Measurements from ENCODE around the gene PDLIM4. TPM values are rescaled to one million over a fixed set of nuclear protein-coding genes. Genes with fewer than 3 reads are reported as not detected.

PDLIM4 gene
- total RNA-seq, 1 experiment from 2014 or later, result 7.6 TPM

- no peaks in the 10 kb centered on the region for H4K20me1 ChIP-seq (ENCODE audit: control insufficient read depth, insufficient read depth, insufficient read length)
- no CpG with 5 or more reads among the region's 14 CpGs for WGBS (ENCODE audit: extremely low coverage, insufficient read length, low lambda C conversion rate)
- Mint-ChIP-seq H3K36me3 (ENCODE audit: insufficient read depth in 1 of 3, low read depth in 3 of 3) (peaks cover 0 to 3% (median 0%) of the 10 kb centered on the region in 3 experiments; a peak in 1 of 7 replicates), H3K27ac (no peak overlapping the region), H3K4me1 (peaks cover 20 to 27% of the 10 kb centered on the region in 2 experiments), H3K27me3 (ENCODE audit: low read depth) (no peaks in the 10 kb centered on the region), H3K9me3 (no peaks in the 10 kb centered on the region), H3K4me3 (no peak overlapping the region)
- H2BK20ac ChIP-seq (ENCODE audit: low read depth, low read length, poor library complexity, severe bottlenecking), result no peak overlapping the region
- H3K23me2 ChIP-seq (ENCODE audit: insufficient read length, low read depth, low read length, poor library complexity, severe bottlenecking), result peaks cover 2% of the 10 kb centered on the region
- no peak overlapping the region for H4K8ac ChIP-seq (replicated peaks; ENCODE audit: insufficient read length, low read depth, low read length)
- H2BK5ac ChIP-seq (ENCODE audit: insufficient read length, low read length), result peak overlapping the region; percentile 59
- no peak overlapping the region for H3K9ac ChIP-seq (ENCODE audit: extremely low read depth, insufficient read length, low read length)
- H4K91ac ChIP-seq (ENCODE audit: insufficient read length, low read depth, low read length), result no peak overlapping the region
- no peak overlapping the region for H2BK12ac ChIP-seq (ENCODE audit: insufficient read length, low read depth, low read length)
- peak; percentile 41 for DNase-seq
- no peaks in the 10 kb centered on the region for H3K79me1 ChIP-seq (ENCODE audit: insufficient read depth, low read depth, low read length, poor library complexity, severe bottlenecking)
- no peaks in the 10 kb centered on the region for H3K79me2 ChIP-seq (ENCODE audit: insufficient read depth, low read length)
- H2BK15ac ChIP-seq (ENCODE audit: low read depth, low read length), result no peak overlapping the region
- no peak overlapping the region for H3K4ac ChIP-seq (ENCODE audit: low read depth, low read length)
- no peak overlapping the region for H2AFZ ChIP-seq (ENCODE audit: low read length)
- no peak overlapping the region for H3K23ac ChIP-seq (ENCODE audit: insufficient read length, low read depth, low read length)
- no peaks in the 10 kb centered on the region for H3K27me3 ChIP-seq (ENCODE audit: insufficient read depth, low read length)
- no peak overlapping the region for H2AK5ac ChIP-seq (ENCODE audit: insufficient read length, low read length)
- no peak for TF ChIP-seq CTCF (conservative IDR thresholded peaks at IDR 0.05)
- H3K4me2 ChIP-seq (ENCODE audit: insufficient read depth, insufficient read length, low read length), result no peak overlapping the region
- H3K4me1 ChIP-seq (ENCODE audit: insufficient read depth, low read length), result 0 out of 2 replicates have a peak, but pooled peaks cover 5% of the 10 kb centered on the region
- H3K56ac ChIP-seq (ENCODE audit: insufficient read length, low read depth, low read length), result no peak overlapping the region
- H3K9me3 ChIP-seq (ENCODE audit: control insufficient read depth, low read depth, low read length), result no peaks in the 10 kb centered on the region
- H2BK120ac ChIP-seq (ENCODE audit: low read depth, low read length, poor library complexity, severe bottlenecking), result no peak overlapping the region
- no peak overlapping the region for H3K27ac ChIP-seq (ENCODE audit: insufficient read length, low read depth, low read length)
- H3K18ac ChIP-seq (ENCODE audit: insufficient read length, low read depth, low read length), result no peak overlapping the region
- H3T11ph ChIP-seq (ENCODE audit: low read length), result no peak overlapping the region
- H4K5ac ChIP-seq (ENCODE audit: insufficient read length, low read depth, low read length), result no peak overlapping the region
- no peak overlapping the region for H3K14ac ChIP-seq (ENCODE audit: insufficient read depth, low read length)
These were observed 16.7 kb downstream of the PDLIM4 start for GRCh38 chr5:132274050-132274792.

All from H9 (cell line).